Nephron (organoid): ENCODE data around the gene APOC1.
A peak's percentile ranks its signal among the peaks of the same experiment; 100 is the strongest.

Experiments
- H3K27ac Mint-ChIP-seq, 3 experiments: 2 replicates each; pipeline ENCODE4 v1.8.0; 2020; ENCODE audit warnings: mixed read lengths in 3 of 3, mild to moderate bottlenecking in 2 of 3, moderate library complexity in 1 of 3
- H3K27me3 Mint-ChIP-seq: 2 replicates; pipeline ENCODE4 v1.8.0; 2021; ENCODE audit warnings: low read depth, mild to moderate bottlenecking, moderate library complexity, mixed read lengths
- H3K36me3 Mint-ChIP-seq: 2 replicates; pipeline ENCODE4 v1.8.0; 2020; ENCODE audit warnings: low read depth, mixed read lengths
- H3K4me1 Mint-ChIP-seq: 2 replicates; pipeline ENCODE4 v1.8.0; 2020; ENCODE audit warnings: mixed read lengths
- H3K4me3 Mint-ChIP-seq, 3 experiments: 2 replicates each; pipeline ENCODE4 v1.8.0; 2020; ENCODE audit warnings: mild to moderate bottlenecking in 3 of 3, mixed read lengths in 3 of 3, moderate library complexity in 2 of 3
- H3K9me3 Mint-ChIP-seq: 2 replicates; pipeline ENCODE4 v1.8.0; 2020; ENCODE audit warnings: mixed read lengths
- TF ChIP-seq, protein P1 (sequence below), 3 experiments: fragments of 200-600 bp; sonication (generic); IDR thresholded peaks; one replicate each; pipeline ENCODE4 v1.5.0; 2021; ENCODE audit warnings: antibody characterized with exemption in 3 of 3; ENCODE audit not compliant: unreplicated experiment in 3 of 3

Gene APOC1

DNA sequence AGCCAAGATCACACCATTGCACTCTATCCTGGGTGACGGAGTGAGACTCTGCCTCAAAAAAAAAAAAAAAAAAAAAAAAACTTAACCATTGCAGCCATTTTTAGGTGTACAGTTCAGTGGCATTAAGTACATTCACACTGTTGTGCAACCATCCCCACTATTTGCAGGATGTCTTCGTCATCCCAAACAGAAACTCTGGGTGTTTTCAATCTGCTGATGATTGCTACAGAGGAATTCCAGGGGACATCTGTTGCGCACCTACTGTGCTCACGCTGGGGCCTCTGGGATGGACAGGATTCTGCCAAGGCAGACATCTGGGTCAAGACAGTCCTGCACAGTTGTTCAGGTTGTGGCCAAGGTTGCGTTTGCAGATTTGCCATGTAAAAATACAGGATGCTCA, 25.3 kb downstream of the APOC1 start:
- TF ChIP-seq, protein P1, sequence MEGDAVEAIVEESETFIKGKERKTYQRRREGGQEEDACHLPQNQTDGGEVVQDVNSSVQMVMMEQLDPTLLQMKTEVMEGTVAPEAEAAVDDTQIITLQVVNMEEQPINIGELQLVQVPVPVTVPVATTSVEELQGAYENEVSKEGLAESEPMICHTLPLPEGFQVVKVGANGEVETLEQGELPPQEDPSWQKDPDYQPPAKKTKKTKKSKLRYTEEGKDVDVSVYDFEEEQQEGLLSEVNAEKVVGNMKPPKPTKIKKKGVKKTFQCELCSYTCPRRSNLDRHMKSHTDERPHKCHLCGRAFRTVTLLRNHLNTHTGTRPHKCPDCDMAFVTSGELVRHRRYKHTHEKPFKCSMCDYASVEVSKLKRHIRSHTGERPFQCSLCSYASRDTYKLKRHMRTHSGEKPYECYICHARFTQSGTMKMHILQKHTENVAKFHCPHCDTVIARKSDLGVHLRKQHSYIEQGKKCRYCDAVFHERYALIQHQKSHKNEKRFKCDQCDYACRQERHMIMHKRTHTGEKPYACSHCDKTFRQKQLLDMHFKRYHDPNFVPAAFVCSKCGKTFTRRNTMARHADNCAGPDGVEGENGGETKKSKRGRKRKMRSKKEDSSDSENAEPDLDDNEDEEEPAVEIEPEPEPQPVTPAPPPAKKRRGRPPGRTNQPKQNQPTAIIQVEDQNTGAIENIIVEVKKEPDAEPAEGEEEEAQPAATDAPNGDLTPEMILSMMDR (IDR thresholded peaks at IDR 0.05; ENCODE audit: unreplicated experiment in 3 of 3) = no peak
- H3K9me3 Mint-ChIP-seq = no peaks in the 10 kb centered on the region
- no peaks in the 10 kb centered on the region for H3K4me1 Mint-ChIP-seq
- H3K27ac Mint-ChIP-seq = no peak overlapping the region
- no peaks in the 10 kb centered on the region for H3K27me3 Mint-ChIP-seq
- H3K4me3 Mint-ChIP-seq = no peak overlapping the region
- H3K36me3 Mint-ChIP-seq = no peaks in the 10 kb centered on the region

DNA sequence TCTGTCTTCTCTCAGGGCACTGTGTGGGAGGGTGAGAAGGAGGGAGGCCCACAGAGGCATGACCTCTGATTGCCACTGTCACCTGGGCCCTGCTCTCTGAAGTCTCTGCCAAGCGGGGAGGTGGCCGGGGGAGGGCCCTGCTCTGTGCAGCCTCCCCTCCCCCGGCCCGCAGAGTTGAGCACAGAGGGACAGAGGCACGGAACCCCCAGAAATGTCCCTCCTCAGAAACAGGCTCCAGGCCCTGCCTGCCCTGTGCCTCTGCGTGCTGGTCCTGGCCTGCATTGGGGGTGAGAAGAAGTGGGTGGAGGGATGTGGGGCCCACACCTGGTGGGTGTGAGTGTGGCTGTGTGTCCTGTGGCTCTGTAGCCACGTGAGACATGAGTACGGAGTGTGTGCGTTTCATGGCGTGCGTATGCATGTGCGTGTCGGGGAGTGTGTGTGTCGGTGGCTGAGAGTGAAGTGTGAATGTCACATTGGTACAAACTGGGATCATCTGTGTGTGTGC, 27.7 kb downstream of the APOC1 start, which contains the start of gene APOC4:
Gene APOC4 (plus strand): TSS at position 171 of the 505 bp plus-strand sequence. CDS start 41 bp downstream, at position 212.
- H3K36me3 Mint-ChIP-seq = no peaks in the 10 kb centered on the region
- TF ChIP-seq, protein P1 (IDR thresholded peaks at IDR 0.05; ENCODE audit: unreplicated experiment in 3 of 3) = no peak
- no peaks in the 10 kb centered on the region for H3K9me3 Mint-ChIP-seq
- H3K27me3 Mint-ChIP-seq = no peaks in the 10 kb centered on the region
- H3K4me1 Mint-ChIP-seq = no peaks in the 10 kb centered on the region
- no peak within 1 kb of the TSS for H3K4me3 Mint-ChIP-seq
- H3K27ac Mint-ChIP-seq = peak within 1 kb of the TSS in 1 of 3 experiments; percentile 5

DNA sequence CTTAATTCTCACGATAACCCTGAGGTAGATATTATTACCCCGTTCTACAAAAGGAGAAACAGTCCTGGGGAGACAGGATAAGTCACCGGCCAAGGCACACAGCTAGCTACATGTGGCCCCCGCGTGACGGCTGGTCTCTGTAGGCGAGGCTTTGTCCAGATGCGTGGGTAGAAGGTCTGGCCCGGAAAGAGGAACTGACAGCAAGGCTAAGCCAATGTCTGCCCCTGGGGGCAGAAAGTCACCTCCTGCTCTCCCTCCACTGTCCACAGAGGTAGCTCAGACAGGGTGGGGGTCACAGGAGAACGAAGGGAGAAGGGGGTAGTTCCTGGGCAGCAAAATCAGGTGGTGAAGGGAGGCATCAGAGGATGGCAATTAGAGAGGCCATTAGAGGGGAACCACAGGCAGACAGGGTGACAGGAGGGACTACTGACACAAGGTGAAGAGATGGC, 29.4 kb downstream of the APOC1 start:
- H3K27me3 Mint-ChIP-seq = no peaks in the 10 kb centered on the region
- H3K27ac Mint-ChIP-seq = no peak overlapping the region
- H3K4me3 Mint-ChIP-seq = no peak overlapping the region
- peaks cover 3% of the 10 kb centered on the region for H3K36me3 Mint-ChIP-seq
- no peaks in the 10 kb centered on the region for H3K9me3 Mint-ChIP-seq
- TF ChIP-seq, protein P1 (IDR thresholded peaks at IDR 0.05; ENCODE audit: unreplicated experiment in 3 of 3) = no peak
- no peaks in the 10 kb centered on the region for H3K4me1 Mint-ChIP-seq

DNA sequence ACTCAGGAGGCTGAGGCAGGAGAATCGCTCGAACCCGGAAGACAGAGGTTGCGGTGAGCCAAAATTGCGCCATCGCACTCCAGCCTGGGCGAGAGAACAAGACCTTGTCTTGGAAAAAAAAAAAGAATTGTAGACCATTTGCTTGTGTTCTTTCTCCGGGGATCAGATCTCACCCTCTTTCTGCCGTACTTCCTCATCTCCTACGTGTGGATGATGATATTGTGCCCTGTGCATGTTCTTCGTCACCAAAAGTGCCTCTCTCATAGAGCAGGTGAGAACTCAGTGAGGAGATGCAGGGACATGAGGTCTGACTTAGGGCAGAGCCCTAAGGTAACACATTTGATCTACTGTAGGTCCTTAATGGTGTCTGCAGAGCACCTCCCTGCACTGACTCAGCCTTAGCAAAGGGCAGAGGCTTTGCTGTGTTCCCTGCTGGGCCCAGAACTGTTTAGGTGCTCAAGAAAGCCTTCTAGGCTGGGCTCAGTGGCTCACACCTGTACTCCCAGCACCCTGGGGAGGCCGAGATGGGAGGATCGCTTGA, 32.7 kb downstream of the APOC1 start:
- Mint-ChIP-seq H3K9me3 (no peaks in the 10 kb centered on the region), H3K4me1 (peaks cover 6% of the 10 kb centered on the region), H3K27ac (no peak overlapping the region), H3K27me3 (no peaks in the 10 kb centered on the region), H3K4me3 (no peak overlapping the region), H3K36me3 (peaks cover 3% of the 10 kb centered on the region)
- TF ChIP-seq, protein P1 (IDR thresholded peaks at IDR 0.05; ENCODE audit: unreplicated experiment in 3 of 3) = no peak

DNA sequence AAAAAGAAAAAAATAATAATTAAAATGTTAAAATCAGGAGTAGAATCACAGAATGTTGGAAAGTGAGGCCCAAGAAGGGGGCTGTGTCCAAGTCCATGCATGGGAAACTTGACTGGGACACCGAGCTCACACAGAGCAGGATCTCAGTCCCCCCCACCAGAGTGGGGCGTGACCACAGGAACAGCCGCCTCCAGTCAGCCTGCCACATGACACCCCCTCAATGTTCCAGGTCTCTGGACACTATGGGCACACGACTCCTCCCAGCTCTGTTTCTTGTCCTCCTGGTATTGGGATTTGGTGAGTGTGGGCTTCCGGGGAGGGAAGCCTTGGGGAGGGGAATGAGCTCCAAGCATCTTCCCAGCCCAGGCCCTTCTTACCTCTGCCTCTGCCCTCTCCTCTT, 33.8 kb downstream of the APOC1 start:
- Mint-ChIP-seq H3K4me3 (no peak overlapping the region), H3K4me1 (peaks cover 6% of the 10 kb centered on the region), H3K27me3 (no peaks in the 10 kb centered on the region), H3K9me3 (no peaks in the 10 kb centered on the region), H3K27ac (no peak overlapping the region), H3K36me3 (peaks cover 3% of the 10 kb centered on the region)
- TF ChIP-seq, protein P1 (IDR thresholded peaks at IDR 0.05; ENCODE audit: unreplicated experiment in 3 of 3) = no peak

DNA sequence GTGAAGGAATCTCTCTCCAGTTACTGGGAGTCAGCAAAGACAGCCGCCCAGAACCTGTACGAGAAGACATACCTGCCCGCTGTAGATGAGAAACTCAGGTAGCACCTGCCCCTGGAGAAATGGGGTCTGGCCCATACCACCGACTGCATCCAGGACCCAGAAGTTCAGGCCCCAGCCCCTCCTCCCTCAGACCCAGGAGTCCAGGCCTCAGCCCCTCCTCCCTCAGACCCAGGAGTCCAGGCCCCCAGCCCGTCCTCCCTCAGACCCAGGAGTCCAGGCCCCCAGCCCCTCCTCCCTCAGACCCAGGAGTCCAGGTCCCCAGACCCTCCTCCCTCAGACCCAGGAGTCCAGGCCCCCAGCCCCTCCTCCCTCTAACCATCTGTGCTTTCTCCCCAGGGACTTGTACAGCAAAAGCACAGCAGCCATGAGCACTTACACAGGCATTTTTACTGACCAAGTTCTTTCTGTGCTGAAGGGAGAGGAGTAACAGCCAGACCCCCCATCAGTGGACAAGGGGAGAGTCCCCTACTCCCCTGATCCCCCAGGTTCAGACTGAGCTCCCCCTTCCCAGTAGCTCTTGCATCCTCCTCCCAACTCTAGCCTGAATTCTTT, 34.5 kb downstream of the APOC1 start:
- Mint-ChIP-seq H3K9me3 (no peaks in the 10 kb centered on the region), H3K4me1 (peaks cover 6% of the 10 kb centered on the region)

More for the DNA sequence above, 34.5 kb downstream of the APOC1 start:
- Mint-ChIP-seq H3K4me3 (no peak overlapping the region), H3K36me3 (peaks cover 3% of the 10 kb centered on the region), H3K27ac (no peak overlapping the region), H3K27me3 (no peaks in the 10 kb centered on the region)
- TF ChIP-seq, protein P1 (IDR thresholded peaks at IDR 0.05; ENCODE audit: unreplicated experiment in 3 of 3) = no peak
